A673 (cell line): ENCODE data around the gene PFKL. TPM values are rescaled to one million over a fixed set of nuclear protein-coding genes. Genes with fewer than 3 reads are reported as not detected.

Source experiments
- BruUV-seq: library from RNA; stranded (reverse); fragments of 400-500 nt; replicated peaks from 2 replicates; lab custom pipeline; 2021; lab: Mats Ljungman, UMichigan
- CTCF ChIA-PET: fragments of 300-600 bp; sonication (Branson Sonifier 250); formaldehyde crosslinking; loops from one replicate; lab custom pipeline; 2022; ENCODE audit warnings: antibody characterized with exemption; lab: Charles Lee
- POLR2A ChIA-PET: fragments of 300-600 bp; sonication (Branson Sonifier 250); formaldehyde crosslinking; loops from one replicate; lab custom pipeline; 2022; ENCODE audit warnings: antibody characterized with exemption; ENCODE audit not compliant: low non-redundant PET; lab: Charles Lee
- DNase-seq: peaks from one replicate; pipeline ENCODE4 v3.0.0-alpha.2; 2015; ENCODE audit warnings: low spot score
- H3K27ac ChIP-seq: fragments of 200-600 bp; sonication (generic); 2 replicates; pipeline ENCODE4 v1.5.1; 2016; ENCODE audit warnings: mixed run types, low read depth, mild to moderate bottlenecking, mixed read lengths, antibody characterized with exemption, low read length; ENCODE audit not compliant: poor library complexity, severe bottlenecking
- H3K27me3 ChIP-seq: fragments of 200-600 bp; sonication (generic); replicated peaks from 2 replicates; pipeline ENCODE4 v1.6.1; 2017; ENCODE audit warnings: mixed run types, low read depth, mild to moderate bottlenecking, mixed read lengths, antibody characterized with exemption, low read length; ENCODE audit not compliant: insufficient read depth, poor library complexity
- H3K36me3 ChIP-seq: fragments of 200-600 bp; sonication (generic); 2 replicates; pipeline ENCODE4 v1.6.1; 2016; ENCODE audit warnings: mixed run types, mild to moderate bottlenecking, mixed read lengths, antibody characterized with exemption, low read length; ENCODE audit not compliant: insufficient read depth, poor library complexity, severe bottlenecking
- H3K4me1 ChIP-seq: fragments of 200-600 bp; sonication (generic); 2 replicates; pipeline ENCODE4 v1.6.1; 2017; ENCODE audit warnings: mixed run types, mild to moderate bottlenecking, mixed read lengths, antibody characterized with exemption, low read length; ENCODE audit not compliant: insufficient read depth, poor library complexity, severe bottlenecking
- H3K4me3 ChIP-seq: fragments of 200-600 bp; sonication (generic); 2 replicates; pipeline ENCODE4 v1.5.1; 2016; ENCODE audit warnings: low read depth, mixed run types, mild to moderate bottlenecking, mixed read lengths, low read length; ENCODE audit not compliant: poor library complexity, severe bottlenecking
- H3K9me3 ChIP-seq: fragments of 200-600 bp; sonication (generic); 2 replicates; pipeline ENCODE4 v1.6.1; 2016; ENCODE audit warnings: mixed run types, low read depth, mild to moderate bottlenecking, mixed read lengths, antibody characterized with exemption, low read length; ENCODE audit not compliant: poor library complexity, severe bottlenecking
- EZH2 ChIP-seq: fragments of 200-600 bp; sonication (generic); IDR thresholded peaks from 2 replicates; pipeline ENCODE4 v1.6.1; 2017; ENCODE audit warnings: borderline replicate concordance, low read depth, mild to moderate bottlenecking, mixed read lengths, antibody characterized with exemption, low read length; ENCODE audit not compliant: poor library complexity, severe bottlenecking
- intact Hi-C: fragments of 100-400 bp; cut with micrococcal nuclease; formaldehyde crosslinking; loops from one replicate; pipeline ENCODE4 v1.10.0; 2022; ENCODE audit not compliant: unreplicated experiment
- total RNA-seq: library from RNA; stranded (reverse); gene quantifications from 2 replicates; pipeline ENCODE4 v1.2.3, GENCODE V29; 2021
- TF ChIP-seq, protein P1 (sequence below): fragments of 300-800, 200-600 bp; sonication (generic); conservative IDR thresholded peaks from 2 replicates; pipeline ENCODE4 v1.5.1; 2017; ENCODE audit warnings: low read depth, mild to moderate bottlenecking, antibody characterized with exemption, low read length, moderate library complexity, mixed read lengths

The PFKL gene
- total RNA-seq, 1 experiment from 2014 or later: 112 TPM

DNA sequence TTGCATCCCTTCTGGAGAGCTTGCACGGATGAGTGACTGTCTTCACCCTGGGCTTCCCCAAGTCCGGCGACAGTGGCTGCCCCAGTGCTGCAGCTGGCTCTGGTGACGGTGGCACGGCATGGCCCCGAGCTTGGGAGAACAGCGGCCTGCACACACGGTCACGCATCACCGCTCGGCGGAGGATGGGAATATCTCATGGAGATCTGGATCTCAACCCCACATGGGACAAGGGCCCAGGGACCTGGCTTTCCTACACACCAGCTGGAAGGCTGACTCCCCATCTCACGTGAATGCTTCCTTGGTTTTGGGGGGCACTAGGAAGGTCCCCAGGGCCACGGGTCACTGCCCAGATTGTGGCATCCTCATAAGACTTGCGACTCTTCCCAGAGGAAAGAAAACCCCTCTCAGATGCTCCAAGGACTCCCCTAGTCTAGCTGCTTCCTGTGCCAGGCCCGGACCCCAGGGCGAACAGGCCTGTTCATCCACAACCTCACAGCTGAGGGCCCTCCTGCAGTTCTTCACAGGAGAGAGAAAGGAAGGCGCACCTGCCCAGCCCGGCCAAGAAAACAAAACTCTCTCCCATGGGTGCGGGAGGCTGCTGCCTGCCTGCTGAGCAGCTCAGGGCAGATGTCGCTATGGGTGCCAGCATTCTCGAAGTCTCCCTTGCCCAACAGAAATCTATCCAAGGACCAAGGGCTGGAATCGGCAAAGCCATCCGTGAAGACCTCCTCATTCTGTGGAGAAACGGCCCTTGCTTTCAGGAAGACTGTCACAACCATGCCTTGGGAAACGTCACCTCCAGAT lies 29.4 kb downstream of the PFKL start:
- H3K9me3 ChIP-seq: no peaks in the 10 kb centered on the region
- ChIA-PET POLR2A (no interaction called here), CTCF (no interaction called here)
- intact Hi-C loops: no loop called here
- H3K27ac ChIP-seq: no peak overlapping the region
- H3K36me3 ChIP-seq: peaks cover 11% of the 10 kb centered on the region
- TF ChIP-seq, protein P1, sequence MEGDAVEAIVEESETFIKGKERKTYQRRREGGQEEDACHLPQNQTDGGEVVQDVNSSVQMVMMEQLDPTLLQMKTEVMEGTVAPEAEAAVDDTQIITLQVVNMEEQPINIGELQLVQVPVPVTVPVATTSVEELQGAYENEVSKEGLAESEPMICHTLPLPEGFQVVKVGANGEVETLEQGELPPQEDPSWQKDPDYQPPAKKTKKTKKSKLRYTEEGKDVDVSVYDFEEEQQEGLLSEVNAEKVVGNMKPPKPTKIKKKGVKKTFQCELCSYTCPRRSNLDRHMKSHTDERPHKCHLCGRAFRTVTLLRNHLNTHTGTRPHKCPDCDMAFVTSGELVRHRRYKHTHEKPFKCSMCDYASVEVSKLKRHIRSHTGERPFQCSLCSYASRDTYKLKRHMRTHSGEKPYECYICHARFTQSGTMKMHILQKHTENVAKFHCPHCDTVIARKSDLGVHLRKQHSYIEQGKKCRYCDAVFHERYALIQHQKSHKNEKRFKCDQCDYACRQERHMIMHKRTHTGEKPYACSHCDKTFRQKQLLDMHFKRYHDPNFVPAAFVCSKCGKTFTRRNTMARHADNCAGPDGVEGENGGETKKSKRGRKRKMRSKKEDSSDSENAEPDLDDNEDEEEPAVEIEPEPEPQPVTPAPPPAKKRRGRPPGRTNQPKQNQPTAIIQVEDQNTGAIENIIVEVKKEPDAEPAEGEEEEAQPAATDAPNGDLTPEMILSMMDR: no peak
- TF ChIP-seq EZH2: no peak
- no TSS peak for BruUV-seq
- H3K4me1 ChIP-seq: no peaks in the 10 kb centered on the region
- no peaks in the 10 kb centered on the region for H3K27me3 ChIP-seq
- DNase-seq: no peak
- H3K4me3 ChIP-seq: no peak overlapping the region

DNA sequence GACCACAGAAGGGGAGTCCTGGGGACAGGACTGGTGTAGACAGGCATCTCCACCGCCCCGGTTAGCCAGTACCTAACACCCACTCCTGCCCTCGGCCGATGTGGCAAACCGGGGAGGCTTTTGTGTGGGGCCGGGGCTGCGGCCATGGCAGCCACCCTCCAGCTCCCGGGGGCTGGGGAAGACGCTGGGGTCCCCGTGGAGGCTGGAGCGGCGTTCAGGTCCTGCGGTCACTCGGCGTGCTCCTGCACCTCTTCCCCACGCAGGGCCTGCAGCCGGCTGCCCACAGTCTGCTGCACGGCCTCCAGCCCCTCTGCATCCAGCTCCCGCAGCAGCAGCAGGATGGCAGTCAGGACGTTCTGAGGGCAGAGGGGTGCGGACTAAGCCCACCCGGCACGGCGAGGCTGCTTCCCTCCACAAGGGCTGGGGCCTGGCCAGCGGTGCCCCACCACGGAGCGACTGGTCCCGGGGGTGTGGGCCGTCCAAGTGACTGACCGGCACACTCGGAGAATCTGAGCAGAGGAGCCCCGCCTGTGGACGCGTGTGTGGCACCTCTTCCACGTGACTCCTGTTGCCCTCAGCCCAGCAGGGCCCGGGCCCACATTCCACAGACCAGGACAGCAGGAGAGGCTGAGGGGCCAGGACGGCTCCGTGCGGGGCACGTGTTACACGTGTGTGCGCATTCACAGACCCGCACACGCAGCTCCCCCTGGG lies 30.3 kb downstream of the PFKL start:
- Histone ChIP-seq H3K9me3 (no peaks in the 10 kb centered on the region), H3K4me1 (no peaks in the 10 kb centered on the region), H3K27me3 (no peaks in the 10 kb centered on the region), H3K4me3 (no peak overlapping the region), H3K36me3 (peaks cover 6% of the 10 kb centered on the region), H3K27ac (no peak overlapping the region)
- BruUV-seq: no TSS peak
- no peak for DNase-seq
- POLR2A ChIA-PET: no interaction called here
- intact Hi-C loops: no loop called here
- CTCF ChIA-PET: no interaction called here
- no peak for TF ChIP-seq EZH2
- TF ChIP-seq, protein P1: no peak

DNA sequence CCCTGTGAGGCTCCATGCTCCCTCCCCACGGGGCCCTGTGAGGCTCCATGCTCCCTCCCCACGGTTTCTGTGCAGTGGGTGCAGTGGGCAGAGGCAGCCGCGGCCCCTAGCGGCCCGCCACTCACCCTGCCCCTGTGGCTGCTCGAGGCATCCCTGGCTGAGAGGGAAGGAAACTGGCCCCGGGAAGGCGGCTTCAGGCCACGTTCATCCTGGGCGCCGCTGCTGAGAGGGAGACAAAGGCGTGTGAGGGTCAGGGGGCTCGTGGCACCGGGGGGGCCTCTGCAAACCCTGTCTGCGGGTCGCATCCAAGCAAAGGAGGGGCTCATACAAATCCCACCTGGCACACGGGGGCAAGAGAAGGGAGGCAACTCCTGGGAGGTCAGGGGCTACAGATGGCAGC lies 30.8 kb downstream of the PFKL start:
- ChIA-PET CTCF (no interaction called here), POLR2A (no interaction called here)
- BruUV-seq: no TSS peak
- peaks cover 2% of the 10 kb centered on the region for H3K36me3 ChIP-seq
- no peak overlapping the region for H3K27ac ChIP-seq
- DNase-seq: no peak
- no peaks in the 10 kb centered on the region for H3K4me1 ChIP-seq
- no peaks in the 10 kb centered on the region for H3K27me3 ChIP-seq
- no peak for TF ChIP-seq EZH2
- TF ChIP-seq, protein P1: no peak
- H3K9me3 ChIP-seq: no peaks in the 10 kb centered on the region
- H3K4me3 ChIP-seq: no peak overlapping the region
- intact Hi-C loops: no loop called here
